ENCODE measurements around the gene LRRC55.
A peak's percentile ranks its signal among the peaks of the same experiment; 100 is the strongest.

The LRRC55 gene

DNA sequence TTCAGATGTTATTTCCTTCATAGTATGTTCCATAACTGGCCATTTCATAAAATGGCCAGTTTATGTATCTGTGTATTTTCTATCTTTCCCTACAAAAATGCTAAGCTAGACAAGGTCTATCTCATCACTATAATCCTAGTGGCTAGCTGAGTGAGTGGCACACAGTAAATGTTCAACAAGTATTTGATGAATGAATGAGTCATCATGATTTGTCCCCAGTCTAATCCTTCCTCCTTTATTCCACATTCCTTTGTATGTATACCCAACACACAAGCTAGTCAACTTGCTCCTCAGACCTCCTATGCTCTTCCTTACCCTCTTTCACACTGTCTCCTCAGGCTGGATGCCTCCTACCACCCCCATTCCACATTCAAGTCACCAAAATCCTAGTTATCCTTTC is 42.8 kb downstream of the LRRC55 start:
- DNase-seq (ENCODE audit: low read depth): peak; percentile 21
- no peak for TF ChIP-seq CTCF (IDR thresholded peaks at IDR 0.05; ENCODE audit: control insufficient read depth, insufficient read depth, low read depth, low read length, missing control alignments)
- no peak overlapping the region for H3K4me3 ChIP-seq (ENCODE audit: control insufficient read depth, low read depth, low read length)

DNA sequence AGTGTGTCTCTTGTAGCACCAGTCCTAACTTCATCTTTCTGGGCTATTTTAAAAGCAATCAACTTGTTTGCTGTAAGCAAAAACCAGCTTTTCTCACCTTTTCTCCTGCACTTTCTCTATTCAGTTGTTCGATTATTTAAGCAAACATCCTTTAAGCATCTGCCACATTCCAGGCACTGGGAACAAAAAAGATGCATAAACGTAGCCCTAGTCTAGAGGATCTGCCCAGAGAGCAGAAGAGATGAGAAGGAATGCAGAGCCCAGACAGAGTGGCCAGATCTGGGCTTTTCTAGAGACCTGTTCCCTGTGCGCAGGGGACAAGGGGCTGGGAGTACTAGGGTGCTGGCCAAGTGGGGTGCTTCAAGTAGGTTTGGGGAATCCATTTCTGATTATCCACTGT is 46.8 kb downstream of the LRRC55 start:
- no peak overlapping the region for H3K4me3 ChIP-seq (ENCODE audit: control insufficient read depth, low read depth, low read length)
- no peak for DNase-seq (ENCODE audit: low read depth)
- no peak for TF ChIP-seq CTCF (IDR thresholded peaks at IDR 0.05; ENCODE audit: control insufficient read depth, insufficient read depth, low read depth, low read length, missing control alignments)

- no peak for TF ChIP-seq CTCF (IDR thresholded peaks at IDR 0.05; ENCODE audit: control insufficient read depth, insufficient read depth, low read depth, low read length, missing control alignments)
- no peak overlapping the region for H3K4me3 ChIP-seq (ENCODE audit: control insufficient read depth, low read depth, low read length)
- no peak for DNase-seq (ENCODE audit: low read depth)
Measured at GRCh38 chr11:57230316-57230715, 48.6 kb downstream of the LRRC55 start.

DNA sequence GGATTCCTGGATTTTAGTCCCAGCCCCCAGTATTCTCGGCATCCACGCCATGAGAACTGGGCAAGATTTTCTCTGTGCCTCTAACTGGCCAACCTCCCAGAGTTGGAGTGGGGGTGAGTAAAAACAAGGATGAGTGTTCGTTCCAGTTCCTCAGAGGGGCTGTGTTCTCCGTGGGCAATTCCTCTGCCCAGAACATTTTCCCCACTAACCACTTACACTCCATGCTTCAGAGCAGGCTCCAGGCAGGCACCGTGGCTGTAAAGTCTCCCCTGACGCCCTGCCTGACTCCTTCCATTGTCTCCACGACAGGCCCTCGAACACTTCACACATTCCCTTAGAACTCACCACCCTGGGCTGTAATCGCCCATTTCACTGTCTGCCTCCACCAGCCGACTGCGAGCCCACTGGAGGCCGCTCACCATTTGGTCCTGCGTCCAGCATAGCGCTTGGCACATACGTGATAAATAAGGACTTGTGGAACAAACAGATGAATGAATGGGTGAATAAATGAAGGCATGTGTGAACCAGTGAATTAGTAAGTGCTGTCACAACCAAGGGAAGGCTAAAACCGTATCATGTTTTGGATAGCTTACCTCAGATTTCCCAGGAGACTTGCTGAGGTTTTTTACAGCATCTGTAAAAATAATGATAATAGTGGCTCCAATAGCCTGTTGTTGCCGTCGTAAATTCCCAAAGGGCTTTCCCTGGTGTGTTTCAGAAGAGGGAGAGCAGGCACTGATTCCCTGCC is 49.2 kb downstream of the LRRC55 start:
- TF ChIP-seq CTCF (IDR thresholded peaks at IDR 0.05; ENCODE audit: control insufficient read depth, insufficient read depth, low read depth, low read length, missing control alignments): no peak
- no peak for DNase-seq (ENCODE audit: low read depth)
- no peak overlapping the region for H3K4me3 ChIP-seq (ENCODE audit: control insufficient read depth, low read depth, low read length)

DNA sequence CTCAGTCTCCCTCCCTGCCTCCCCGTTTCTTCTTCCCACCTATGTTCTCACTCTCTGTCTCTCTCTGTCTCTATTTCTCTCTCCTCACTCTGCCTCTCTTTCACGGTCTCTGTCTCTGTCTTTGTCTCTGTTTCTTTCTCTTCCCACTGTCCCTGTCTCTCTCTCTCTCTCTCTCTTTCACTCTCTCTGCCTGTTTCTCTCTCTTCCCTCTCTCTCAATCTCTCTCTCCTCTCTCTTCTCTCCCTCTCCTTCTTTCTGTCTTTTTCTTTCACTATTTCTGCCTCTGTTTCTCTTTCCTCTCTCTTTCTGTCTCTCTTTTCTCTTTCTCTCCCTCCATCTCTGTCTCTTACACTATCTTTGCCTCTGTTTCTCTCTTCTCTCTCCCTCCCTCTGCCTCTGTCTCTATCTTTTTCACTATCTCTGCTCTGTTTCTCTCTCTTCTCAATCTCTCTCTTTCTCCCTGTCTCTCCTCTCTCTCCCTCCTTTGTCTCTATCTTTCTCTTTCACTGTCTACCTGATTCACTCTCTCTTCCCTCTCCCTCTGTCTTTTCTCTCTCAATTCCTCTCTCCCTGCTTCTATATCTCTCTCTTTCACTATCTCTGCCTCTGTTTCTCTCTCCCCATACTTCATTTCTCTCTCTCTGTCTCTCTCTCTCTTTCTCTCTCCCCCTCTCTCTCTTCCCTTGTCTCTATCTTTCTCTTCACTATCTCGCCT is 49.9 kb downstream of the LRRC55 start:
- no peak for DNase-seq (ENCODE audit: low read depth)
- H3K4me3 ChIP-seq (ENCODE audit: control insufficient read depth, low read depth, low read length): no peak overlapping the region
- no peak for TF ChIP-seq CTCF (IDR thresholded peaks at IDR 0.05; ENCODE audit: control insufficient read depth, insufficient read depth, low read depth, low read length, missing control alignments)

- DNase-seq (ENCODE audit: low read depth): no peak
- TF ChIP-seq CTCF (IDR thresholded peaks at IDR 0.05; ENCODE audit: control insufficient read depth, insufficient read depth, low read depth, low read length, missing control alignments): no peak
- H3K4me3 ChIP-seq (ENCODE audit: control insufficient read depth, low read depth, low read length): no peak overlapping the region
Measured at GRCh38 chr11:57233702-57234101, 51.9 kb downstream of the LRRC55 start.
